ENCODE data around the gene DCAF6. TPM values are rescaled to one million over a fixed set of nuclear protein-coding genes. Genes with fewer than 3 reads are reported as not detected.

The DCAF6 gene
- total RNA-seq, 1 donor from 2014 or later, result 37.5 TPM

GRCh38 chr1:168087696-168088095, 151.2 kb downstream of the DCAF6 start:
- DNase-seq (ENCODE audit: low read depth), result no peak
- no peak for TF ChIP-seq CTCF (conservative IDR thresholded peaks at IDR 0.05; ENCODE audit: low read depth, low read length)
- H3K4me3 ChIP-seq (ENCODE audit: low read depth, low read length), result no peak overlapping the region

GRCh38 chr1:168088511-168089325, 152.2 kb downstream of the DCAF6 start:
- no peak for DNase-seq (ENCODE audit: low read depth)
- TF ChIP-seq CTCF (conservative IDR thresholded peaks at IDR 0.05; ENCODE audit: low read depth, low read length), result no peak
- no peak overlapping the region for H3K4me3 ChIP-seq (ENCODE audit: low read depth, low read length)

- DNase-seq (ENCODE audit: low read depth), result no peak
- no peak overlapping the region for H3K4me3 ChIP-seq (ENCODE audit: low read depth, low read length)
- TF ChIP-seq CTCF (conservative IDR thresholded peaks at IDR 0.05; ENCODE audit: low read depth, low read length), result no peak
These were observed 153.0 kb downstream of the DCAF6 start for GRCh38 chr1:168089326-168089978.

GRCh38 chr1:168089979-168090337, 153.5 kb downstream of the DCAF6 start:
- no peak for DNase-seq (ENCODE audit: low read depth)
- TF ChIP-seq CTCF (conservative IDR thresholded peaks at IDR 0.05; ENCODE audit: low read depth, low read length), result no peak
- no peak overlapping the region for H3K4me3 ChIP-seq (ENCODE audit: low read depth, low read length)

- no peak for TF ChIP-seq CTCF (conservative IDR thresholded peaks at IDR 0.05; ENCODE audit: low read depth, low read length)
- DNase-seq (ENCODE audit: low read depth), result no peak
- no peak overlapping the region for H3K4me3 ChIP-seq (ENCODE audit: low read depth, low read length)
These were observed 153.9 kb downstream of the DCAF6 start for GRCh38 chr1:168090395-168090794.

GRCh38 chr1:168091063-168091462, 154.6 kb downstream of the DCAF6 start:
- no peak overlapping the region for H3K4me3 ChIP-seq (ENCODE audit: low read depth, low read length)
- TF ChIP-seq CTCF (conservative IDR thresholded peaks at IDR 0.05; ENCODE audit: low read depth, low read length), result no peak
- no peak for DNase-seq (ENCODE audit: low read depth)
